ENCODE data around the gene AP4M1.

DNA sequence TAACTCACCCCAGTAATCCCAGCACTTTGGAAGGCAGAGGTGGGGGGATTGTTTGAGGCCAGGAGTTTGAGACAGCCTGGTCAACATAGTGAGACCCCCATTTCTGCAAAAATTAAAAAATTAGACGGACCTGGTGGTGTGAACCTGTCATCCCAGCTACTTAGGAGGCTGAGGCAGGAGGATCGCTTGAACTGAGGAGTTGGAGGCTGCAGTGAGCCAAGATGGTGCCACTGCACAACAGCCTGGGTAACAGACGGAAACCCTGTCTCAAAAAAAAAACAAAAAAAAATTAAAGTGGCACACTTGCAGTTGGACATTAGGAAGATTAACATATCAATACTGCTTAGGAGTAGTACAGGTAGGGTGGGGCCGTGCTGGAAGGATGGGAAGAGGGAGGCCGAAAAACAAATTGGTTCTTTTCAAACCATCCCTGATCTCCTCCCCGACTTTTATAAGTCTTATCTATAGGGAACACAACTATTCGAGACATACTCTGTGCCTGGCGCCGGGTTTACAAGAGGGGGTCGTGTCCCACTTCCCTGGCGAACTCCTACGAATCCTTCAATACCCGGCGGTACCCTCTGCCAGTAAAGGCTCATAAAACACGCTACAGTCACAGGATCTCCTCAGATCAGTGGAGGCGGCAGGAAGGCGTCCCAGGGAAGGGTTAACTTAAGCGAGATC, 17.1 kb downstream of the AP4M1 start:
- TF ChIP-seq, protein P1, sequence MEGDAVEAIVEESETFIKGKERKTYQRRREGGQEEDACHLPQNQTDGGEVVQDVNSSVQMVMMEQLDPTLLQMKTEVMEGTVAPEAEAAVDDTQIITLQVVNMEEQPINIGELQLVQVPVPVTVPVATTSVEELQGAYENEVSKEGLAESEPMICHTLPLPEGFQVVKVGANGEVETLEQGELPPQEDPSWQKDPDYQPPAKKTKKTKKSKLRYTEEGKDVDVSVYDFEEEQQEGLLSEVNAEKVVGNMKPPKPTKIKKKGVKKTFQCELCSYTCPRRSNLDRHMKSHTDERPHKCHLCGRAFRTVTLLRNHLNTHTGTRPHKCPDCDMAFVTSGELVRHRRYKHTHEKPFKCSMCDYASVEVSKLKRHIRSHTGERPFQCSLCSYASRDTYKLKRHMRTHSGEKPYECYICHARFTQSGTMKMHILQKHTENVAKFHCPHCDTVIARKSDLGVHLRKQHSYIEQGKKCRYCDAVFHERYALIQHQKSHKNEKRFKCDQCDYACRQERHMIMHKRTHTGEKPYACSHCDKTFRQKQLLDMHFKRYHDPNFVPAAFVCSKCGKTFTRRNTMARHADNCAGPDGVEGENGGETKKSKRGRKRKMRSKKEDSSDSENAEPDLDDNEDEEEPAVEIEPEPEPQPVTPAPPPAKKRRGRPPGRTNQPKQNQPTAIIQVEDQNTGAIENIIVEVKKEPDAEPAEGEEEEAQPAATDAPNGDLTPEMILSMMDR (IDR thresholded peaks at IDR 0.05): no peak
- TF ChIP-seq POLR2A (IDR thresholded peaks at IDR 0.05): no peak
